RWPE1 (cell line): ENCODE results near the gene DNM3.

Source experiments
- CTCF ChIA-PET: fragments of 350-600 bp; sonication (Branson Sonifier 250); formaldehyde crosslinking; extraction: SDS; loops from one replicate; lab custom pipeline; 2021; lab: Yijun Ruan, JAX
- POLR2A ChIA-PET: fragments of 400-600 bp; formaldehyde crosslinking; extraction: SDS; loops from one replicate; lab custom pipeline; 2020; ENCODE audit warnings: antibody characterized with exemption; ENCODE audit not compliant: low non-redundant PET; lab: Yijun Ruan, JAX
- DNase-seq: peaks from one replicate; pipeline ENCODE4 v3.0.0; 2012; ENCODE audit warnings: low spot score
- H3K27ac ChIP-seq: fragments of 450-650 bp; 2 replicates; pipeline ENCODE4 v1.5.1; 2017
- CTCF ChIP-seq: fragments of 450-650 bp; conservative IDR thresholded peaks from 2 replicates; pipeline ENCODE4 v1.5.1; 2017; ENCODE audit warnings: low read depth, mild to moderate bottlenecking

Gene DNM3

GRCh38 chr1:172269084-172269483, 427.8 kb downstream of the DNM3 start:
- POLR2A ChIA-PET, result no interaction called here
- CTCF ChIA-PET, result no interaction called here

GRCh38 chr1:172269644-172270043, 428.3 kb downstream of the DNM3 start:
- no peak for DNase-seq
- CTCF ChIA-PET, result interaction anchor here (0.6 kb wide), 1 partner anchor 983 kb away, joined by 3 read pairs; no protein-coding TSS in a partner anchor
- no peak overlapping the region for H3K27ac ChIP-seq
- no peak for TF ChIP-seq CTCF
- POLR2A ChIA-PET, result no interaction called here

More at GRCh38 chr1:172269084-172269483, 427.8 kb downstream of the DNM3 start:
- no peak for TF ChIP-seq CTCF
- DNase-seq, result no peak
- H3K27ac ChIP-seq, result no peak overlapping the region

GRCh38 chr1:172270605-172271004, 429.3 kb downstream of the DNM3 start:
- TF ChIP-seq CTCF, result no peak
- POLR2A ChIA-PET, result no interaction called here
- CTCF ChIA-PET, result no interaction called here
- H3K27ac ChIP-seq, result no peak overlapping the region
- DNase-seq, result no peak

- POLR2A ChIA-PET, result no interaction called here
- H3K27ac ChIP-seq, result no peak overlapping the region
- no peak for TF ChIP-seq CTCF
- CTCF ChIA-PET, result interaction anchor here (0.6 kb wide), 1 partner anchor 447 kb away, joined by 3 read pairs; no protein-coding TSS in a partner anchor
- DNase-seq, result no peak
Observed at GRCh38 chr1:172272087-172272486, 430.8 kb downstream of the DNM3 start.

GRCh38 chr1:172273647-172274396, 432.5 kb downstream of the DNM3 start:
- DNase-seq, result no peak
- ChIA-PET CTCF (interaction anchor here (0.5 kb wide), 2 partner anchors 11 to 143 kb away, joined by 3 to 4 read pairs; no protein-coding TSS in a partner anchor), POLR2A (no interaction called here)
- H3K27ac ChIP-seq, result no peak overlapping the region
- TF ChIP-seq CTCF, result no peak

- no peak for DNase-seq
- ChIA-PET POLR2A (no interaction called here), CTCF (no interaction called here)
- no peak for TF ChIP-seq CTCF
- H3K27ac ChIP-seq, result no peak overlapping the region
Observed at GRCh38 chr1:172275478-172275877, 434.2 kb downstream of the DNM3 start.
